ENCODE results near the gene CAPN14.
"Not testable (repeated sequence)": the region's sequence is repeated elsewhere in the genome, so short reads cannot be mapped to it uniquely, and the experiment has no call there.

The CAPN14 gene

GRCh38 chr2:31191931-31192330 is 25.4 kb downstream of the CAPN14 start:
- no peak for DNase-seq

- no peak for DNase-seq
Measured at GRCh38 chr2:31190188-31190587, 27.1 kb downstream of the CAPN14 start.

- DNase-seq: no peak
Measured at GRCh38 chr2:31189141-31189540, 28.2 kb downstream of the CAPN14 start.

DNA sequence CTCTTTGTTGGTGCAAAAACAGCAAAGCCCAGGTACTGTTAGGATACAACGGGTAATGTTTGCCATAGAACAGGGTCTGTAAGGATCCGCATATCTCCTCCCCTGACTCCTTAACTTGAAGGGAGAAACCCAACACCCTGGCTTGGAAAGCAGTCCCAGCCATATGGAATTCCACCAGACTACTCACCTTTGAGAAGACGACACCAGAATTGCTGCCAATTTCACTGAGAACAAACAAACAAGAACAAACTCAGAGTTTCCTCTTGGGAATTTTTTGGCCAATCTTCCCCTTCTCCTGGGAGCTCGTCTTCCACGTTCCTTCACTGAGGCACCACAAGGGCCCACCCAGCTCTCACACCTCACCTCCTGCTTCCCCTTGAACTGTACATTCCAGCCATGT is 29.2 kb downstream of the CAPN14 start:
- DNase-seq: no peak

GRCh38 chr2:31187166-31187565 is 30.1 kb downstream of the CAPN14 start:
- no peak for DNase-seq

DNA sequence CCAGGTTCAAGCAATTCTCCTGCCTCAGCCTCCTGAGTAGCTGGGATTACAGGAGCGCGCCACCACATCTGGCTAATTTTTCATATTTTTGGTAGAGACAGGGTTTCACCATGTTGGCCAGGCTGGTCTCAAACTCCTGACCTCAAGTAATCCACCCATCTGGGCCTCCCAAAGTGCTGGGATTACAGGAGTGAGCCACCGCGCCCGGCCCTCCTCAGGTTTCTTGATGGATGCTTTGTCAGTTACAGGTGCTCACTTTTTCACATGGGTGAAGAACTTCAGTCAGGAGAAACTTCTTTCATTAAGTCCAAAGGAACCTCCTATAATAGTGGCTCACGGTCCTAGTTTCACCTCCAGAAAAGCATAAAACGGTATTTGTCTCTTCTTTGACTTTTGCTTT is 33.3 kb downstream of the CAPN14 start:
- not testable (repeated sequence) for DNase-seq

- no peak for DNase-seq
Measured at GRCh38 chr2:31176742-31177141, 40.6 kb downstream of the CAPN14 start.

DNA sequence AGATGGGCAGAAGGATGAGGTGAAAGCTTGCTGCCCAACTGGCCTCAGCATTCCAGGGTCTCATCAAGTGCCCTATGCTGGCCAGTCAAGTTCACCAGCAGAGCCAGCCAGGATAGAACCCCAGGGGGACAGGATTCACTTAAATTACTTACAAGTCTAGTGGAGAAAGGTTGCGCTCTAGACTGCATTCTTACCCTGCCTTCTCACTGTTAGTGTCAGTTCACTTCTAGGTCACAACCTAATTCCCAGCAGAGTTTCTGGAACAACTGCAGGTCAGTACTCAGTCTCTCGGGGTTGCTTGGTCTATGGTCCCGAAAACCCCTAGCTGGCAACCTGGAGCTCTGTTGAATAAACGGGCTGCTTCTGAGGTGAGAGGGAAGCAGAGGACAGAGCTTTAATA is 46.2 kb downstream of the CAPN14 start:
- no peak for DNase-seq

DNA sequence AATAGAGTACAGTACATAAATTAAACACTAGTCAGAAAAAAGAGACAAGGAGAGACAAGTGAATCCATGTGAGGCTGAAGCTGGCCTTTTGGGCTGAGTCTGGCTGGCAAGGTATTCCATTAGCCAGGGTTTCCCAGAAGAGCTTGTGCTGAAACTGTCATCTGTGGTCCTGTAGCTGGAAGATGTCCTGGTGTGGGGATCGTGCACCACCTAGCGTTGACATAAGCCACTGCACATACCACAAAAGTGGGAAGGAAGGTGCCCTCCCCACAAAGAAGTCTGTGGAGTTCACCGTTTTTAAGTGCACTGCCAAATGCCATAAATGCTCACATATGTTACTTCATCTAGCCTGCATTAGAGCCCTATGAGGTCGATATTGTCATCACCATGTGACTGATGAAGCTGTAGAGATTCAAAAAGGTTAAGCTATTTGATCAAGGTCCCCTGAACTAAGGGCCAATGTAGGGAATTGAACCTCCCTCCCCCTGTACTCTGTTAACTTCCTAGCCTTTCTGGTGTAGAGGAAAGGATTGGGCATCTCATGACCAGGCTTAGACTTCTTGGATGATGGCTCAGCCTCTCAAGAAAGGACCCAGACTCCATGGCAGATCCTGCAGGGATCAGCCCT is 47.1 kb downstream of the CAPN14 start:
- peak; percentile 49 for DNase-seq

DNA sequence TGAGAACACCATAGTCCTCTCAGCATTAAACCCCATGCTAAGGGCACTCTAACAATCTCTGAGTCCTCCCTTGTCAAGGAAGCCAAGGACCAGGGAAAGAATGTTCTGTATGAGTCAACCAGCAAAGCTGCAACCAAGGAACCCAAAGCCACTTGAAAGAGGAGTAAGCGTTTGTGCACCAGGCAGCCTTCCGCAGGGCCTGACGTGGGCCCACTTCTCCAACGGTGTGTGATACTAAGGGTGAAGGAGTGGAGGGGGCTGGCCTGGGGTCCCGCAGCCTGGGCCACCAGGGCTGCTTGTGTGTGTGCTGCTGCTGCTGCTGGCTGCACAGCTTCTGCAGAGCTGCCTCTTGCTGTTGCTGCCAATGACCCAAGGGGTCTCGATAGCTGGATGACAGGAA is 49.0 kb downstream of the CAPN14 start:
- no peak for DNase-seq

DNA sequence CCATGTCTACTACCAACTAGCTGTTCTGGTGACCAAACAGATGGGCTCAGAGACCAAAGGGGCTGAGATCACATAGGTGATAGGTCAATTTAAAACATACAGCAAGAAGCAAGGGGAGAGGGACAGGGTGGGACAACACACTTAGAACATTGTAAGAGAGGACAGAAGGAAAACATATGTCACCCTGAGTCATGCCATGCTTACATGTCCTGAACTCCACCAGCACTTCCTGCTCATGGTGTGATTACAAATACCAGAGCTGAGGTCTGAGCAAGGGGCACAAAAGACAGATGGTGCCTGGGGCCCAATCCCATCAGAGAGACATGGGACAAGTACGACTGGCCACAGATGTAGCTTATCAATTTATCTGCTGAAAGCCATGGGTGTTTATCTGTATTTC is 50.4 kb downstream of the CAPN14 start:
- no peak for DNase-seq

DNA sequence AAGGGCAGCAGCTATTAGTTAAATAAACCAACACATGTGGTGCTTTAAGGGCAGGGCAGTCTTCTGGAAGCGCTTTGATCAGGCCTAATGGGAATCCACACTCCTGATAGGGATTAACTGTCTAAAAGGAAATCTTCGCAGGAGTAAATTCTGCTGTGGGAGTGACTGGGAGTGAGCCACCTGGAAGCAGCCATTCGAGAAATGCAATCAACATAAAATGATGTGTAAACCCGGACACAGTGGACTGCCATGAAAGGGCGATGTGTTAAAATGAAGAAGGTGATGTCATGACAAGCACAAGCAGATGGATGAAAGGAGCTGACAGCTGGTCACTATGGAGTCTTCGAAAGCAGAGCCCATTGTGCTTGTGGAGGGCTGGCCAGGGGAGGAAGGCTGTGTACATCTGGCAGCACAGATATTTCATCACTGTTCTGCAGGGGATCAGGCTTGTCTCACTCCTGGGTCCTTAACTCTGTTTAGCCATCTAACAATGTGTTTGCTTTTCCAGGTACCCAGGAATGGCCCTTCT is 54.2 kb downstream of the CAPN14 start:
- no peak for DNase-seq

- DNase-seq: no peak
Measured at GRCh38 chr2:31161637-31162036, 55.7 kb downstream of the CAPN14 start.

- no peak for DNase-seq
Measured at GRCh38 chr2:31151501-31151900, 65.8 kb downstream of the CAPN14 start.

GRCh38 chr2:31150120-31150670 is 67.1 kb downstream of the CAPN14 start:
- no peak for DNase-seq

GRCh38 chr2:31148514-31148913 is 68.8 kb downstream of the CAPN14 start:
- DNase-seq: no peak

GRCh38 chr2:31147645-31148044 is 69.7 kb downstream of the CAPN14 start:
- DNase-seq: no peak

DNA sequence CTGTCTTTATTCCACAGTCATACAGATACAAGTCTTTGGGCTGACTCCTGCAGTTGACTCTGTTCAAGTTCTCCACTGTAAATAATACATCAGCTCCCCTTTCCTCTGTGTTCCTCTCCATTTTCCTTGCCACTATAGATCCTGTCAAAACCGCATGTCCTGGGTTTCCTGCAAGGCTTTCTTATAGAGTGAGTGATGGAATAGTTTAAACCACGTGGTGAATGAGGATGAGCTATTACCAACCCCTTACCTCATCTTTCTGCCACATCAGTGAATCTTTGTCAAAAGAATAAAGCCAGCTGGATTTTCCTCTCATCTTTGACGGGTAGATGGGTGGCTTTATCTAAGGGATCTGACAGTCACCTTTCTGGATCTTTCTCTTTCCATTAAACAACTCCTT is 75.2 kb downstream of the CAPN14 start:
- DNase-seq: no peak

DNA sequence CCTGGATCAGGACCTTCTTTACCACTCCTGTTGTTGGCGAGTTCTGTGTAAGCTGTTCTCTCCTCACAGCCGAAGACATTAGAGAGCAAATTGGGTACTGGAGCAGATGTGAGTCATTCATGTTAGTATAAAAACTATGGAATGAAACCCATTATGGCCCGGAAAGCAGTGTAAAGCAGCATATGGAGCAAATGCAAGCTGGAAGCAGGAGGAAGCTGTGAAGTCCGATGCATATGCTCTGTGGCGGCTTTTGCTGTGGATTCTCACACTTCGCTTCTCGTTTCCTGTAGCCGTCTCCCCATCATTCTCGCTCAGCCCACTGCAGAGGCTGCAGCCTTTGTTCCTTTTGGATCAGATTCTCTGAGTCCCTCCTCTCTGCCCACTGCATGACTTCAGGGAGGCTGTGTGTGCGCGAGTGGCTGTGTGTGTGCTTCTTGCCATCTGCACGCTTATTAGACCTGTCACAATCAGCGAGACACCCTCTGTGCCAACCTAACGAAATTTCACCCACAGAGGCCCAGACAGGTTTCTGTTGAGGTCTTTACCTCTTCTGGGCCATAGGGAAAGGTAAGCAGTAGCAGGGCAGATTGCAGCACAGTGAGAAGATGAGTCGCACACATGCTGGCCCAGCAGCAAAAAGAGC is 75.8 kb downstream of the CAPN14 start:
- DNase-seq: no peak

GRCh38 chr2:31140151-31140550 is 77.2 kb downstream of the CAPN14 start:
- DNase-seq: no peak

DNA sequence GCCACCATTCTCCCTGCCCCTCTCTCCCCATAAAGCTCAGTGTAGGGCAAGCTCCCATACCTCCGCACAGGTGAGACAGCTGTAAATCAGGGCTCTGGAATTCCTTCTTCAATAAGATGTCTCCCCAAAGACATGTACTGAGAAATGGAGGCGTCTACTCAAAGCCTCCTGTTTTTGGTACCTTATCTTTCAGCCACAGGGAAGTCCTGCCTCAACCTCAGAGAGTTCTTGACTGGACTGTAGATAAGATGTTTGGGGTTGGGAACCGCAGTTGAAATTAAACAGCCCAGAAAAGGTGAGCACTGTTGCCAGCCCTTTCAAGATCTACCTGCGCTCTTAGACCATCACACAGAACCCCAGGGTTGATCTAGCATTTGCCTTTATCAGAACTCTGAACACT is 77.6 kb downstream of the CAPN14 start:
- DNase-seq: no peak

DNA sequence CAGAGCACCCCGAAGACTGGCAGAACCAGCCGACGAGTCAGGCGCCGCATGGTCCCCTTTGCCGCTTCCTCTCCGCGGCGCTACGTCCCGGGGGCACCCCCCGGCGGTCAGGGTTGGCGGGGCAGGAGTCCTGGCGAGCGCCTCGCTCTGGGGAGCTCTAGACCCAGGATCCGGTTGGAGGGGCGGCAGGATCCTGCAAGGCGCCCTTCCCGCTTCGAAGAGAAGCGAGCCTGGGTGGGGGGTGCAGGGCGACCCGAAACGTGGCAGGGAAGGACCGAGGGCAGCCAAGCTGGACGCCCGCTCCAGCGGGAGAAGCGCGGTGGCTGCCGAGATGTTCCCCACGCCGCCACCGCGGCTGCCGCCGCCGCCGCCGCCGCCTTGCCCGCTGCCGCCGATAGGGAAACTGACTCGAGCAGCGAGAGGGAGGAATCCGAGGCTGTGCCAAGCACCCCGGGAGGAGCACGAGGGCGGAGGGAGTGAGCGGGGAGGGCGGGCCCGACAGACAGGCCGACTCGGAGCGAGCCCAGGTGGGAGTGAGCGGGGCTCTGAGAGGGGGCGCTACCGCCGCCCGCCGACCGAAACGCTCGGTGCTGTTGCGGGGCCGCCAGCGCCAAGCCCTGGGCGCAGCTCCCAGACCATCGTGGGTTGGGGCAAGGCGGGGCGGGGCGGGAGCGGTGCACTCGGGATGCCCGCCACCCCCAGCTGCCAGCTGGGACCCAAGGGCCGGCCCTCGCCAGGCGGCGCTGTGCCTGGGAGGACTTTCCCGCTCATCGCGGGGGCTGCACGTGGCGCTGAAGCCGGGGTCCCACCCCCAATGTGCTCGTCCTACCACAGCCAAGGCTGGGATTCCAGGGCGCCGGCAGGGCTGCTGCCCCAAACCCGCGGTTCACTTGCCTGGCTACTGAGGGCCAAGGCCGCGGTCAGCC is 79.0 kb downstream of the CAPN14 start, which contains the start of gene GALNT14:
TSS of gene GALNT14 (minus strand) at position 404 of the 926 bp plus-strand sequence. CDS start at position 50, 354 bp downstream.
- no peak for DNase-seq
